Mucosa of descending colon (tissue), 3 donors: ENCODE data around the gene PCNA. TPM values are rescaled to one million over a fixed set of nuclear protein-coding genes. Genes with fewer than 3 reads are reported as not detected.

Experiments used
- ATAC-seq: fragments of 200-7000 bp; cut with Tn5 transposase; one replicate; pipeline ENCODE4 v1.9.1; 2020; ENCODE audit warnings: mild to moderate bottlenecking, moderate library complexity
- DNase-seq, 3 donors: peaks; one replicate each; pipeline ENCODE4 v3.0.0-alpha.2; 2020
- H3K36me3 ChIP-seq: fragments of 200-600 bp; one replicate; pipeline ENCODE4 v1.8.0; 2021; ENCODE audit warnings: low read depth, mild to moderate bottlenecking
- H3K4me1 ChIP-seq: fragments of 200-600 bp; one replicate; pipeline ENCODE4 v1.8.0; 2021; ENCODE audit warnings: low read depth, mild to moderate bottlenecking
- H3K4me3 ChIP-seq: fragments of 200-600 bp; one replicate; pipeline ENCODE4 v1.8.0; 2021; ENCODE audit warnings: mild to moderate bottlenecking
- H3K9me3 ChIP-seq: fragments of 200-600 bp; one replicate; pipeline ENCODE4 v1.8.0; 2021; ENCODE audit warnings: mild to moderate bottlenecking
- intact Hi-C, 2 donors: fragments of 100-400 bp; cut with DNase I in 1 of 2; cut with micrococcal nuclease in 1 of 2; formaldehyde crosslinking; loops; one replicate each; pipeline versions ENCODE4 v1.11.0 to v1.11.1; 2022; cut with DNase I, micrococcal nuclease
- total RNA-seq, 3 donors: library from RNA; stranded (reverse); fragmentation: NEBNext Ultra II Directional in 2 of 3; extraction: Animal tissue kit (Norgen Biotek cat#: 25700) in 2 of 3; gene quantifications; one replicate each; pipeline versions ENCODE4 v1.2.1 to v1.2.4, GENCODE V29; 2021 to 2023
- TF ChIP-seq, protein P1 (sequence below): fragments of 200-600 bp; IDR thresholded peaks from one replicate; pipeline ENCODE4 v1.8.0; 2022; ENCODE audit warnings: antibody characterized with exemption, mild to moderate bottlenecking
- donor health status: DM: no; HTN: no; CAD: no; lungs with moderate emphysema.
- donor health status: DM: no; HTN: no; CAD: no.
- donor health status: DM: no; HTN: yes; CAD: no.

The PCNA gene
- total RNA-seq, 3 donors from 2014 or later: 43.4 to 91.1 (median 48.7) TPM

DNA sequence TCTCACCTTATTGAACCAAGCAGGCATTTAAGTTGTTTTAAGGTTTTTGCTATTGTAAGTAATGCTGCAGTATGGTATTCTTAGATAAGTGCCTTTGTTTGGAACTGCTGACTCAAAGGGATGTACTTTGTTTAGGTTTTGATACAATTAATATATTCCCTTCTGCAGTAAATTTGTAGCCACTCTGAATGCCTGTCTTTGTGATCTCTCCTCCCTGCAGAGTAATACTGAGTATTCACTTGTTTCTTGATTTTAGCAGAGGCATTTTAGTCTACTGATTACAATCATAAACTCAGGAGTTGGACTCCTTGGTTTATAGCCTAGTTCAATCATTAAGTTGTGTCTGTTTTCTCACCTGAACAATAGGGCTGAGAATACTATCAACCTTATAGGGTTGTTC lies 20.4 kb upstream of the PCNA start:
- DNase-seq (no peak), ATAC-seq (peak; percentile 37)
- no peak overlapping the region for H3K4me3 ChIP-seq

DNA sequence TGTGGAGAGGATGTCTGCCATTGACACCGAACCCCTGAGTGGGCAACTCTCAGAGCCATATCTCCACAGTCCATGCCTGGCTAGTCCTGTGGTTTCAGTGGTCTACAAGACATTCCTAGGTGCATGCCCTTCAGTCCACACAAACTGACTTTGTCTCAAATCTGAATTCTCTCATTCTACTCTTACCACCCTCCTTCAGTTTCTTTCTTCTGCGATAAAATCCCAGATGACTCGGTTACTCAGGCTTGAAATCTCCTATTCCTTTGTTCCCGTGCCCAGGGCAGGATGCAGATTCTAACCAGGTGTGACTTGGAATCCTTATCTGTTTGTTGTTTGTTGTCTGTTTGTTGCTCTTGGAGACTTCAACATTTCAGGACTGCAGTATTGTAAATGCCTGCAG lies 16.3 kb upstream of the PCNA start:
- ATAC-seq (no peak), DNase-seq (no peak)
- no peak overlapping the region for H3K4me3 ChIP-seq
- H3K4me1 ChIP-seq: peaks cover 6% of the 10 kb centered on the region
- no peaks in the 10 kb centered on the region for H3K36me3 ChIP-seq
- intact Hi-C loops: no loop called here
- TF ChIP-seq, protein P1, sequence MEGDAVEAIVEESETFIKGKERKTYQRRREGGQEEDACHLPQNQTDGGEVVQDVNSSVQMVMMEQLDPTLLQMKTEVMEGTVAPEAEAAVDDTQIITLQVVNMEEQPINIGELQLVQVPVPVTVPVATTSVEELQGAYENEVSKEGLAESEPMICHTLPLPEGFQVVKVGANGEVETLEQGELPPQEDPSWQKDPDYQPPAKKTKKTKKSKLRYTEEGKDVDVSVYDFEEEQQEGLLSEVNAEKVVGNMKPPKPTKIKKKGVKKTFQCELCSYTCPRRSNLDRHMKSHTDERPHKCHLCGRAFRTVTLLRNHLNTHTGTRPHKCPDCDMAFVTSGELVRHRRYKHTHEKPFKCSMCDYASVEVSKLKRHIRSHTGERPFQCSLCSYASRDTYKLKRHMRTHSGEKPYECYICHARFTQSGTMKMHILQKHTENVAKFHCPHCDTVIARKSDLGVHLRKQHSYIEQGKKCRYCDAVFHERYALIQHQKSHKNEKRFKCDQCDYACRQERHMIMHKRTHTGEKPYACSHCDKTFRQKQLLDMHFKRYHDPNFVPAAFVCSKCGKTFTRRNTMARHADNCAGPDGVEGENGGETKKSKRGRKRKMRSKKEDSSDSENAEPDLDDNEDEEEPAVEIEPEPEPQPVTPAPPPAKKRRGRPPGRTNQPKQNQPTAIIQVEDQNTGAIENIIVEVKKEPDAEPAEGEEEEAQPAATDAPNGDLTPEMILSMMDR: no peak
- H3K9me3 ChIP-seq: no peaks in the 10 kb centered on the region

More for the DNA sequence above, 20.4 kb upstream of the PCNA start:
- intact Hi-C loops: no loop called here
- Histone ChIP-seq H3K9me3 (no peaks in the 10 kb centered on the region), H3K36me3 (no peaks in the 10 kb centered on the region), H3K4me1 (peaks cover 6% of the 10 kb centered on the region)
- TF ChIP-seq, protein P1: no peak

DNA sequence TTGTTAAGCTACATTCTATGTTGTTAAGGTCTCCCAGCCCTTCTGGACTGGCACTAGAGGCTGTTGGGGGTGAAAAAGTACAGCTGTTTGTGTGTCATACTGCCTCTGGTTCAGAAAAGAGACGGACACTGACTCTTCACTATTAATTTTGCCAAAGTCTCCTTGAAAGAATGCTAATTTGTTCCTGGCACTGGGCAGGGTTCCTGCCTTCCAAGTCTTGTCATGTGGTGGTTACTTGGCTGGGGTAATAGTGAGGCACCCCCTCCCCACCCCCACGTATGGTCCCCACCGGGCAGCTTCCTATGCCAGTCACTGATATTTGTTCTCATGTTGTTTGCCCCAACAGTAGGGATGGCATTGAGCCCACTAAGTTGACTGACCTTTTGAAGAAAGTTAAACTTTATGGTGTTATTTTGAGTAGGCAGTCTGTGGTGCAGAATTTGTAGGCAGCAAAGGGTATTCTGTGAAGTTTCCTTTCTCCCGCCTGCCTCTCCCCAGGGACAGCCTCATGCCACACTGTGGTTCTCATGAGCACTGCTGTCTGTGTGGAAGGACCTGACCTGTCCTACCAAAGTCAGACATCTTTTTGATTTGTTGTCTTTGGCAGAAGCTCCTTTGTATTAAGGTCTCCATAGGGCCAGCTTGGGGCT lies 15.7 kb upstream of the PCNA start:
- intact Hi-C loops: no loop called here
- no peaks in the 10 kb centered on the region for H3K36me3 ChIP-seq
- H3K4me3 ChIP-seq: no peak overlapping the region
- peaks cover 6% of the 10 kb centered on the region for H3K4me1 ChIP-seq
- TF ChIP-seq, protein P1: no peak
- DNase-seq (no peak), ATAC-seq (no peak)
- no peaks in the 10 kb centered on the region for H3K9me3 ChIP-seq

DNA sequence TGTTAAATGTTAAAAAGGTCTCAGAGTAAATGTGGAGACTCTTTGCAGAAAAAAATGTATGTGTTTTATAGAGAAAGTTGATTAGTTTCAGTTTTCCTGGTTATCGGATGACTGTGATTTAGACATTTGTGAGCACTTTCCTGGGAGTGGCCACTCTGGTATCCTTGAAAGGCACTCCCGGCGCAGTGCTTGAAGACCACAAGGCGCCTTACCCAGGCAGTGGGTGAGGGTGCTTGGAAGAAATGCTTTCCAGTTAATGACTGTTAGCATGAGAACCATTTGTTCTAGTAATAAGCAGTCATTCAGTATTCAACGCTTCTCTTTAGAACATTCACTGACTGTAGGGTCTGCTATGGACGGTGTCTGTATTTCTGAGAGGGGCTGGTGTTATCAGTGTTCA lies 14.2 kb upstream of the PCNA start:
- TF ChIP-seq, protein P1: no peak
- no peak for ATAC-seq
- H3K4me3 ChIP-seq: no peak overlapping the region
- no peaks in the 10 kb centered on the region for H3K36me3 ChIP-seq
- no peaks in the 10 kb centered on the region for H3K9me3 ChIP-seq
- intact Hi-C loops: no loop called here
- DNase-seq: no peak
- H3K4me1 ChIP-seq: peaks cover 2% of the 10 kb centered on the region

DNA sequence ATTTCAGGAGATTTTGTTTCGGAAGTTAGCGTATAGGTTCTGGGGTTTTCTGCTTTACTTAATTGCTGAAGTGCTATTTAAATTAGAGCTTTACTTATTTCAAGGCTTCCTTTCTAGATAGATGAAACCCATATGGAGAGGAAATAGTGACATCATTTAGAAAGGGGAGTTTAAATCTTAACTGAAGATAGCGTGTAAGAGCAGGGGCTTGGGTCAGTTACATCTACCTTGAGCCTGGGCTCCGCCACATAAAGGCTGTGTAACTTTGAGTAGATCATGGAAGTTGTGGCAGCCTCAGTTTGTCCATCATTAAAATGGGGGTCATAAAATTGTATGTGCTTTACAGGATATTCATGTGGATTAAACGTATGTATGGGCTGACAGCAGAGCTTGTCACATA lies 11.7 kb upstream of the PCNA start:
- TF ChIP-seq, protein P1: no peak
- no peak overlapping the region for H3K4me3 ChIP-seq
- H3K9me3 ChIP-seq: no peaks in the 10 kb centered on the region
- no peak for ATAC-seq
- H3K4me1 ChIP-seq: peaks cover 5% of the 10 kb centered on the region
- intact Hi-C loops: no loop called here
- H3K36me3 ChIP-seq: peaks cover 3% of the 10 kb centered on the region
- no peak for DNase-seq
